ENCODE measurements around the gene HEG1. TPM values are rescaled to one million over a fixed set of nuclear protein-coding genes. Genes with fewer than 3 reads are reported as not detected.
A peak's percentile ranks its signal among the peaks of the same experiment; 100 is the strongest.

The HEG1 gene
- total RNA-seq, 6 experiments from 2014 or later = 3.5 to 14.9 (median 10.8) TPM

DNA sequence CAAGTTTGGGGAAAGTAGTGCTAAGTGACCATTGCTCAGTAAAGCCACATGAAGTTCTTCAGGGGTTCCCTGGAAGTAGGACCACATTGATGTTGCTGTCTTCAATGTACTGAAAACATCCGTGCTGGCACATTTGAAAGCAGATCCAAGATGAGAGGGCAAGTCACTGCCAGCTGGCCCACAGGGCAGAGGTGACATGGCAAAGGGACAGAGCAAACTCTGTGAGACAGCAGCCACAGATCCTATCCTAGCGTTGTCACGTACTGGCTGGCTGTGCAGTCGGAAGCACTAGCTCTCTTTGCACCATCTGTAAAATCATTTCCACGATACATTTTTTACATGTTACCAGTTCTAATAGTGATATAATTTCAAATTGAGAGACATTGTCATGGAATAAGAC is 135.1 kb downstream of the HEG1 start:
- no peak overlapping the region for H3K4me3 ChIP-seq
- no peaks in the 10 kb centered on the region for H3K36me3 ChIP-seq
- intact Hi-C loops (cut with DNase I) = no loop called here
- H3K4me1 ChIP-seq = peaks cover 0 to 11% (median 0%) of the 10 kb centered on the region in 4 donors
- H3K9me3 ChIP-seq = no peaks in the 10 kb centered on the region
- ATAC-seq (peak; percentile 91 to 96 (median 93)), DNase-seq (peak; percentile 69 to 79 (median 77))
- TF ChIP-seq, protein P1, sequence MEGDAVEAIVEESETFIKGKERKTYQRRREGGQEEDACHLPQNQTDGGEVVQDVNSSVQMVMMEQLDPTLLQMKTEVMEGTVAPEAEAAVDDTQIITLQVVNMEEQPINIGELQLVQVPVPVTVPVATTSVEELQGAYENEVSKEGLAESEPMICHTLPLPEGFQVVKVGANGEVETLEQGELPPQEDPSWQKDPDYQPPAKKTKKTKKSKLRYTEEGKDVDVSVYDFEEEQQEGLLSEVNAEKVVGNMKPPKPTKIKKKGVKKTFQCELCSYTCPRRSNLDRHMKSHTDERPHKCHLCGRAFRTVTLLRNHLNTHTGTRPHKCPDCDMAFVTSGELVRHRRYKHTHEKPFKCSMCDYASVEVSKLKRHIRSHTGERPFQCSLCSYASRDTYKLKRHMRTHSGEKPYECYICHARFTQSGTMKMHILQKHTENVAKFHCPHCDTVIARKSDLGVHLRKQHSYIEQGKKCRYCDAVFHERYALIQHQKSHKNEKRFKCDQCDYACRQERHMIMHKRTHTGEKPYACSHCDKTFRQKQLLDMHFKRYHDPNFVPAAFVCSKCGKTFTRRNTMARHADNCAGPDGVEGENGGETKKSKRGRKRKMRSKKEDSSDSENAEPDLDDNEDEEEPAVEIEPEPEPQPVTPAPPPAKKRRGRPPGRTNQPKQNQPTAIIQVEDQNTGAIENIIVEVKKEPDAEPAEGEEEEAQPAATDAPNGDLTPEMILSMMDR (IDR thresholded peaks at IDR 0.05) = no peak
- no peak for TF ChIP-seq POLR2A (IDR thresholded peaks at IDR 0.05)
- WGBS (ENCODE audit: insufficient coverage, low coverage, low lambda C conversion rate, missing lambda C conversion rate) = 27% methylated on average over 5 of the region's 5 CpGs
- H3K27ac ChIP-seq = no peak overlapping the region
- H3K27me3 ChIP-seq = no peaks in the 10 kb centered on the region

DNA sequence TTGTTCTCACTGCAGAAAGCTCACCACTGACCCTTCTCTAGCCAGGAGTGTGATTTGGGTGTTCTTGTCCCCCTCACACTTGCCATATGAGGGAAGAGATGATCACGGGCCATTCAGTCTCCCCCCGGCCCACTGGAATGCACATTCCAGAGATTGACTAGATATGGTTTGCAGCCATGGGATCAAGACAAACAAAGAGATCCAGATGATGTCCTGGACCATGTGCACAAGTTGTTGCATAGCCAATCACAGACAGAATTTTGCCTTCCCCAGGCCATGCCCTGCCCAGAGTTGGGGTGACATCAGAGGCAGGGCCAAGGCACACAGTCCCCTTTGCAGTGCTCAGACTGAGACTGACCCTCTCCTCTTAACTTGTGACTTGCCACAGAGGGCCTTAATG is 136.0 kb downstream of the HEG1 start:
- no peak for DNase-seq
- H3K4me3 ChIP-seq = no peak overlapping the region
- no peak for TF ChIP-seq POLR2A (IDR thresholded peaks at IDR 0.05)
- peaks cover 0 to 11% (median 0%) of the 10 kb centered on the region in 4 donors for H3K4me1 ChIP-seq
- no CpG with 5 or more reads among the region's 2 CpGs for WGBS (ENCODE audit: insufficient coverage, low coverage, low lambda C conversion rate, missing lambda C conversion rate)
- no peaks in the 10 kb centered on the region for H3K27me3 ChIP-seq
- no peaks in the 10 kb centered on the region for H3K9me3 ChIP-seq
- intact Hi-C loops (cut with DNase I) = no loop called here
- no peaks in the 10 kb centered on the region for H3K36me3 ChIP-seq
- no peak overlapping the region for H3K27ac ChIP-seq
- no peak for ATAC-seq

DNA sequence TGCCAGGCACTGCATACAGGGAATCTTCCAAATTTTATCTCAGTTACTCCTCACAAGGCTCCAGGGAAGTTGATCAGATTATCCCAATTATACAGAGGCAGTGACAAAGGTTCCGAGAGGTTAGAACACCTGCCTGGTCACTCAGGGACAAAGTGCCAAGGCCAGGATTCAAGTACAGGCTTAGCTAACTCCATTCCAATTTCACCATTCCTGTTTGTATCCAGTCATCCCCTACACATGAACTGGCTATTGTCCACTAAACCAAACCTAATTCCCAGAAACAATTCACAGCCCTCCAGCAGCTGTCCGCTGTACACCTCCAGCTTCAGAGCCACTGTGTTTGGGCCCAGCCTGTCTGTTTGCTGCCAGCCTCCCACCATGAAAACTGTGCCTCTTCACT is 137.3 kb downstream of the HEG1 start:
- peak in 1 of 3 donors; percentile 50 for DNase-seq
- Histone ChIP-seq H3K9me3 (no peaks in the 10 kb centered on the region), H3K4me3 (no peak overlapping the region), H3K4me1 (peaks cover 0 to 11% (median 0%) of the 10 kb centered on the region in 4 donors), H3K27ac (no peak overlapping the region), H3K36me3 (no peaks in the 10 kb centered on the region), H3K27me3 (no peaks in the 10 kb centered on the region)
- intact Hi-C loops (cut with DNase I) = no loop called here
- TF ChIP-seq, protein P1 (IDR thresholded peaks at IDR 0.05) = no peak
- TF ChIP-seq POLR2A (IDR thresholded peaks at IDR 0.05) = no peak
- WGBS (ENCODE audit: insufficient coverage, low coverage, low lambda C conversion rate, missing lambda C conversion rate) = no CpG with 5 or more reads among the region's 2 CpGs
- peak in 3 of 4 donors; percentile 50 to 63 (median 61) for ATAC-seq

DNA sequence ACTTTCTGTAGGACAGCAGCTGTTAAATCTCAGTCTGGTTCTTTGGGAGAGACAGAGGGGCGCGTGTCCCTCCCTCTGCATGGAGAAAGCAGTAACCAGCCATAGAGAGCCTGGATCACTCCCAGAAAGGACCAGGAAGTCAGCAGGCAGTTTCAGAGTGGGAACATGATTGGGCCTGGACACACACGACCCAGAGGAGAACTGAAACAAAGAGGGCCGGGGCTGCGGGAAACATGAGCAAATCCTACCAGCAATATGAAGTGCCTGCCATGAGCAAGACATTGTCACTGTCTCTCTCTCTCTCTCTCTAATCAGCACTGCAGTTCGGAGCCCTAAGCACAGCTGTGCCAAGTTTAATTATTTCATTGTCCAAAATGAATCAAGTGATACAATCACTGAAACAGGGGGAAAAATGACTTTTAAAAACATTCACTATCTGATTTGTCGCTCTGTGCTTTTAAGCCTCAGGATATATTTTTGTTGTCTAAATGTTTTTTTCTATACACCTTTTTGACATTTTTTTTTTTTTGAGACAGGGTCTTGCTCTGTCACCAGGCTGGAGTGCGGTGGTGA is 138.9 kb downstream of the HEG1 start:
- no peak for TF ChIP-seq POLR2A (IDR thresholded peaks at IDR 0.05)
- TF ChIP-seq, protein P1 (IDR thresholded peaks at IDR 0.05) = no peak
- peak; percentile 21 to 39 (median 30) for ATAC-seq
- intact Hi-C loops (cut with DNase I) = no loop called here
- no peak overlapping the region for H3K27ac ChIP-seq
- H3K36me3 ChIP-seq = no peaks in the 10 kb centered on the region
- 44% methylated on average over 6 of the region's 8 CpGs for WGBS (ENCODE audit: insufficient coverage, low coverage, low lambda C conversion rate, missing lambda C conversion rate)
- no peak overlapping the region for H3K4me3 ChIP-seq
- peaks cover 0 to 11% (median 0%) of the 10 kb centered on the region in 4 donors for H3K4me1 ChIP-seq
- no peaks in the 10 kb centered on the region for H3K9me3 ChIP-seq
- no peaks in the 10 kb centered on the region for H3K27me3 ChIP-seq
- no peak for DNase-seq

Small RNAs within 50 kb of the gene (small RNA-seq; reads per million reads assigned to genes)
- gene RNA5SP137 = 0 reads per million in 2 experiments

Other genes with a start within 250 kb of the HEG1 start
- gene ITGB5, start 168.6 kb downstream of the HEG1 start, total RNA-seq = 100 to 1,000 TPM in 3 of 6 experiments, 10 to 100 TPM in 3; 61.3 to 125 (median 98.4) TPM
- gene MUC13, start 121.2 kb downstream of the HEG1 start, total RNA-seq = 1 to 10 TPM in 3 of 6 experiments, not detected in 3; 1.9 to 4.5 (median 2.1) TPM
- gene SLC12A8, start 156.8 kb upstream of the HEG1 start, total RNA-seq = 10 to 100 TPM in 5 of 6 experiments, 1 to 10 TPM in 1; 8.5 to 23.4 (median 20.3) TPM